ENCODE results near the gene TNFSF15. TPM values are rescaled to one million over a fixed set of nuclear protein-coding genes. Genes with fewer than 3 reads are reported as not detected.
"Not testable (repeated sequence)": the region's sequence is repeated elsewhere in the genome, so short reads cannot be mapped to it uniquely, and the experiment has no call there.

Gene TNFSF15
- total RNA-seq, 2 experiments from 2014 or later: 2.0 to 2.5 TPM

- DNase-seq: no peak
- H3K4me1 Mint-ChIP-seq: peaks cover 28% of the 10 kb centered on the region
- ChIA-PET CTCF (interaction anchor here (1.4 kb wide), 1 partner anchor 296 kb away, joined by 3 read pairs; no protein-coding TSS in a partner anchor), POLR2A (no interaction called here)
- peaks cover 3% of the 10 kb centered on the region for H3K27me3 Mint-ChIP-seq
- H3K9me3 Mint-ChIP-seq: peaks cover 21% of the 10 kb centered on the region
- peaks cover 13% of the 10 kb centered on the region for H3K36me3 Mint-ChIP-seq (ENCODE audit: low read depth)
- no peak overlapping the region for H3K4me3 Mint-ChIP-seq
- no peak overlapping the region for H3K27ac Mint-ChIP-seq
Observed at GRCh38 chr9:114754581-114754980, 51.3 kb downstream of the TNFSF15 start.

- CTCF ChIA-PET: interaction anchor here (0.7 kb wide), 1 partner anchor 11 kb away, joined by 3 read pairs; no protein-coding TSS in a partner anchor
- H3K36me3 Mint-ChIP-seq (ENCODE audit: low read depth): peaks cover 10% of the 10 kb centered on the region
- H3K4me3 Mint-ChIP-seq: no peak overlapping the region
- no peak overlapping the region for H3K27ac Mint-ChIP-seq
- DNase-seq: no peak
- H3K4me1 Mint-ChIP-seq: peaks cover 11% of the 10 kb centered on the region
- POLR2A ChIA-PET: no interaction called here
- peaks cover 3% of the 10 kb centered on the region for H3K9me3 Mint-ChIP-seq
- H3K27me3 Mint-ChIP-seq: no peaks in the 10 kb centered on the region
Observed at GRCh38 chr9:114746591-114747346, 59.1 kb downstream of the TNFSF15 start.

- Mint-ChIP-seq H3K27me3 (no peaks in the 10 kb centered on the region), H3K4me1 (peaks cover 15% of the 10 kb centered on the region), H3K27ac (no peak overlapping the region), H3K36me3 (ENCODE audit: low read depth) (peaks cover 10% of the 10 kb centered on the region), H3K9me3 (peaks cover 3% of the 10 kb centered on the region), H3K4me3 (no peak overlapping the region)
- ChIA-PET POLR2A (no interaction called here), CTCF (interaction anchor here (0.6 kb wide), 1 partner anchor 66 kb away, joined by 3 read pairs; no protein-coding TSS in a partner anchor)
- DNase-seq: no peak
Observed at GRCh38 chr9:114745879-114746550, 59.8 kb downstream of the TNFSF15 start.

- Mint-ChIP-seq H3K27me3 (no peaks in the 10 kb centered on the region), H3K4me1 (peaks cover 19% of the 10 kb centered on the region), H3K4me3 (no peak overlapping the region), H3K9me3 (no peaks in the 10 kb centered on the region), H3K36me3 (ENCODE audit: low read depth) (peaks cover 7% of the 10 kb centered on the region), H3K27ac (no peak overlapping the region)
- ChIA-PET POLR2A (no interaction called here), CTCF (interaction anchor here (0.6 kb wide), 1 partner anchor 66 kb away, joined by 3 read pairs; no protein-coding TSS in a partner anchor)
- no peak for DNase-seq
Observed at GRCh38 chr9:114745108-114745848, 60.6 kb downstream of the TNFSF15 start.

GRCh38 chr9:114743446-114743845, 62.4 kb downstream of the TNFSF15 start:
- Mint-ChIP-seq H3K27ac (no peak overlapping the region), H3K4me1 (peaks cover 32% of the 10 kb centered on the region), H3K27me3 (no peaks in the 10 kb centered on the region), H3K36me3 (ENCODE audit: low read depth) (peaks cover 13% of the 10 kb centered on the region), H3K4me3 (no peak overlapping the region), H3K9me3 (no peaks in the 10 kb centered on the region)
- CTCF ChIA-PET: interaction anchor here (0.7 to 1.5 kb wide), 6 partner anchors 8 to 271 kb away, joined by 3 to 5 read pairs (median 3); no protein-coding TSS in a partner anchor
- DNase-seq: no peak
- POLR2A ChIA-PET: interaction anchor here (0.6 kb wide), 1 partner anchor 240 kb away, joined by 3 read pairs; no protein-coding TSS in a partner anchor

- Mint-ChIP-seq H3K27ac (no peak overlapping the region), H3K27me3 (no peaks in the 10 kb centered on the region), H3K4me3 (no peak overlapping the region), H3K36me3 (ENCODE audit: low read depth) (peaks cover 16% of the 10 kb centered on the region), H3K4me1 (peaks cover 37% of the 10 kb centered on the region), H3K9me3 (no peaks in the 10 kb centered on the region)
- DNase-seq: no peak
- POLR2A ChIA-PET: no interaction called here
- CTCF ChIA-PET: interaction anchor here (0.7 to 2.6 kb wide), 4 partner anchors 18 to 263 kb away, joined by 3 to 9 read pairs (median 4); no protein-coding TSS in a partner anchor
Observed at GRCh38 chr9:114742947-114743346, 62.9 kb downstream of the TNFSF15 start.

GRCh38 chr9:114741521-114741920, 64.3 kb downstream of the TNFSF15 start:
- CTCF ChIA-PET: interaction anchor here (0.6 to 2.6 kb wide), 2 partner anchors 47 to 165 kb away, joined by 3 to 9 read pairs; no protein-coding TSS in a partner anchor
- Mint-ChIP-seq H3K4me1 (peaks cover 51% of the 10 kb centered on the region), H3K36me3 (ENCODE audit: low read depth) (peaks cover 30% of the 10 kb centered on the region)
- DNase-seq, H3K4me3 Mint-ChIP-seq, H3K27ac Mint-ChIP-seq, H3K27me3 Mint-ChIP-seq, POLR2A ChIA-PET, H3K9me3 Mint-ChIP-seq: not testable (repeated sequence)

GRCh38 chr9:114738581-114739316, 67.1 kb downstream of the TNFSF15 start:
- peaks cover 61% of the 10 kb centered on the region for H3K4me1 Mint-ChIP-seq
- ChIA-PET CTCF (interaction anchor here (0.6 to 2.7 kb wide), 18 partner anchors 14 to 672 kb away, joined by 3 to 10 read pairs (median 4); partner anchors contain the start of gene TEX48), POLR2A (no interaction called here)
- DNase-seq: peak; percentile 77
- peaks cover 43% of the 10 kb centered on the region for H3K36me3 Mint-ChIP-seq (ENCODE audit: low read depth)
- H3K9me3 Mint-ChIP-seq: peaks cover 13% of the 10 kb centered on the region
- H3K4me3 Mint-ChIP-seq: no peak overlapping the region
- H3K27ac Mint-ChIP-seq: peak overlapping the region; percentile 74
- H3K27me3 Mint-ChIP-seq: no peaks in the 10 kb centered on the region

GRCh38 chr9:114737847-114738246, 68.0 kb downstream of the TNFSF15 start:
- no peak for DNase-seq
- Mint-ChIP-seq H3K27me3 (no peaks in the 10 kb centered on the region), H3K4me1 (peaks cover 61% of the 10 kb centered on the region), H3K4me3 (no peak overlapping the region), H3K9me3 (peaks cover 13% of the 10 kb centered on the region), H3K36me3 (ENCODE audit: low read depth) (peaks cover 42% of the 10 kb centered on the region), H3K27ac (peak overlapping the region; percentile 74)
- ChIA-PET CTCF (interaction anchor here (0.6 to 2.7 kb wide), 21 partner anchors 13 to 672 kb away, joined by 3 to 10 read pairs (median 4); no protein-coding TSS in a partner anchor), POLR2A (no interaction called here)

GRCh38 chr9:114737118-114737517, 68.7 kb downstream of the TNFSF15 start:
- DNase-seq: no peak
- Mint-ChIP-seq H3K27ac (peak overlapping the region; percentile 74), H3K36me3 (ENCODE audit: low read depth) (peaks cover 41% of the 10 kb centered on the region), H3K9me3 (peaks cover 13% of the 10 kb centered on the region), H3K27me3 (no peaks in the 10 kb centered on the region), H3K4me3 (no peak overlapping the region), H3K4me1 (peaks cover 59% of the 10 kb centered on the region)
- ChIA-PET CTCF (interaction anchor here (0.6 to 2.7 kb wide), 11 partner anchors 22 to 331 kb away, joined by 3 to 10 read pairs (median 3); no protein-coding TSS in a partner anchor), POLR2A (no interaction called here)

GRCh38 chr9:114735704-114736103, 70.1 kb downstream of the TNFSF15 start:
- Mint-ChIP-seq H3K9me3 (peaks cover 17% of the 10 kb centered on the region), H3K4me1 (peaks cover 58% of the 10 kb centered on the region), H3K4me3 (no peak overlapping the region), H3K27me3 (no peaks in the 10 kb centered on the region), H3K27ac (peak overlapping the region; percentile 76), H3K36me3 (ENCODE audit: low read depth) (peaks cover 48% of the 10 kb centered on the region)
- ChIA-PET POLR2A (no interaction called here), CTCF (interaction anchor here (0.9 to 2.4 kb wide), 10 partner anchors 8 to 173 kb away, joined by 3 to 7 read pairs (median 3); no protein-coding TSS in a partner anchor)
- DNase-seq: no peak

- H3K27me3 Mint-ChIP-seq, DNase-seq, H3K4me3 Mint-ChIP-seq, POLR2A ChIA-PET: not testable (repeated sequence)
- Mint-ChIP-seq H3K27ac (peak overlapping the region; percentile 71), H3K9me3 (peaks cover 17% of the 10 kb centered on the region), H3K36me3 (ENCODE audit: low read depth) (peaks cover 48% of the 10 kb centered on the region), H3K4me1 (peaks cover 56% of the 10 kb centered on the region)
- CTCF ChIA-PET: interaction anchor here (0.9 to 2.4 kb wide), 10 partner anchors 9 to 164 kb away, joined by 3 to 7 read pairs (median 3); no protein-coding TSS in a partner anchor
Observed at GRCh38 chr9:114735139-114735538, 70.7 kb downstream of the TNFSF15 start.
